Caki2 (cell line): ENCODE results near the gene PDE1A. TPM values are rescaled to one million over a fixed set of nuclear protein-coding genes. Genes with fewer than 3 reads are reported as not detected.
A peak's percentile ranks its signal among the peaks of the same experiment; 100 is the strongest.

Experiments used
- DNase-seq: peaks from one replicate; pipeline ENCODE4 v3.0.0-alpha.2; 2015; ENCODE audit warnings: low read depth
- in situ Hi-C: cut with HindIII; loops from 2 replicates; pipeline ENCODE4 v1.10.0; 2016; ENCODE audit warnings: low sequenced_read_pairs, low pct_unique_long_range_greater_than_20kb, mixed read lengths
- total RNA-seq: library from RNA; depleted of rRNA; stranded (reverse); fragments of >200 nt; shearing (Covaris generic); gene quantifications from 2 replicates; pipeline ENCODE4 v1.2.3, GENCODE V29; 2014; ENCODE audit warnings: low replicate concordance

The PDE1A gene
- total RNA-seq, 1 experiment from 2014 or later = not detected

DNA sequence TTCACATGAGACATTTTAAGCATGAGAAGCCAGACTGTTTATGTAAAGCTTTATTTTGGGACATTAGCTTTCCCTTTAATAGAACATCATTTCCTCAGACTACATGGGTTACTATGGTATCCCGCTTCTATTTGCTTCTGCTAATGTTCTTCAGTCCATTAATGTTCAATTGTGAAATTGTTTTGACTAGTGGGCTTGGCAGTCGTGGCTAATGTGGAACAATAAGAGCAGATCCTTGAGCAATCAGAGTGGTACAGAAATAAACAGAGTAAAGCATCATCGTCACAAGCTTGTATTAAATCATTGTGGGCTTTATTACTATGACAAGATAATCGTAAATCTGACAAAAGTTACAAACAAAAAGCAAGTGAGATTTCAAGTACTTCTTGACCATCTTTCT, 60.2 kb downstream of the PDE1A start:
- peak; percentile 37 for DNase-seq
- in situ Hi-C loops = no loop called here

GRCh38 chr2:182365855-182366254, 61.0 kb downstream of the PDE1A start:
- in situ Hi-C loops = no loop called here
- DNase-seq = no peak

DNA sequence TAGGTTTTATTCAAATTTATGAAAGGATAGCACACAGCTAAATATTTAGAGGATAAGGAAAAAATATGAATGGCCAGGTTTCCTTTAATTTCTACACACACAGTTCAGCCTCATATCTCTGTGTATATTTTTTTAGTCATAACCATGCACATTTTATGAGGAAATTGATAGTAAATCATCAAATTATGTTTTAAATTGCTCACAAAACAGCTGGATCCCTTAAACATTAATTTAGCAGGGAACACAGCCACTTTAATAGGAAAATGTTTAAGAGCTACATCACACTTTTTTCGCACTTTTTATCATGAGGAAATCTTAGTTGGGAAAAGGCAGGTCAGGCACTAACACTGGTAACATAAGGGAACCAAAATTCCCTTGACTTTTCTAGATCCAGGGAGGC, 65.4 kb downstream of the PDE1A start:
- in situ Hi-C loops = no loop called here
- no peak for DNase-seq

GRCh38 chr2:182360663-182361260, 66.1 kb downstream of the PDE1A start:
- in situ Hi-C loops = no loop called here
- DNase-seq = no peak

DNA sequence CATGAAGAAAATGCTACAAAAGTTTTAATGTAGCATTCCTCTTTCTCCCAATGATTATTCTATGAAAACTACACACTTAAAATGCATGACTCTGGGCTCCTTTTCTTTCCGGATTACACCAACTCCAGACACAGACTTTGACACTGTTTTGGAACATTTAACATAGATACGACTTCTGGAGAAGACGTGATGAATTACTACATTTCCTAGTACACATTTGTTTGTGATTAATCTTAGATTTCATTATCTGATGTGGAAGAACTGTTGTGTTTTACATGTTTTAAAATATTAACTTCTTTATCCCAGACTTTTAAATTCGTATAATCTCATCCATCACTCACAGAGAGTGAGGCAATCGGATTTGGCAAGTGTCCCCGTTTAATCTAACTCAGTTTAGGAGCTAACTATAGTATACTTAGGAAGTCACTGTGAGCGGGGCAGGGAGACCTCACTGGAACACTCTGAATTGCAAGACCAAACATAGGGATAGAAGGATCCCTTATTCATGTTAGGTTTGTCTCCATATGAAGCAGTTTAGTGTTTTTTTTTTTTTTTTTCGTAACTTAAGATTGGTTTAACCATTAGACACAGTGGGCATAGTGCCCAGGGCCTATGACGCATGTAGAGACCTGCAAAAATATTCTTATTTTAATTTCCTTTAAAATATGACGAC, 66.7 kb downstream of the PDE1A start:
- in situ Hi-C loops = no loop called here

DNA sequence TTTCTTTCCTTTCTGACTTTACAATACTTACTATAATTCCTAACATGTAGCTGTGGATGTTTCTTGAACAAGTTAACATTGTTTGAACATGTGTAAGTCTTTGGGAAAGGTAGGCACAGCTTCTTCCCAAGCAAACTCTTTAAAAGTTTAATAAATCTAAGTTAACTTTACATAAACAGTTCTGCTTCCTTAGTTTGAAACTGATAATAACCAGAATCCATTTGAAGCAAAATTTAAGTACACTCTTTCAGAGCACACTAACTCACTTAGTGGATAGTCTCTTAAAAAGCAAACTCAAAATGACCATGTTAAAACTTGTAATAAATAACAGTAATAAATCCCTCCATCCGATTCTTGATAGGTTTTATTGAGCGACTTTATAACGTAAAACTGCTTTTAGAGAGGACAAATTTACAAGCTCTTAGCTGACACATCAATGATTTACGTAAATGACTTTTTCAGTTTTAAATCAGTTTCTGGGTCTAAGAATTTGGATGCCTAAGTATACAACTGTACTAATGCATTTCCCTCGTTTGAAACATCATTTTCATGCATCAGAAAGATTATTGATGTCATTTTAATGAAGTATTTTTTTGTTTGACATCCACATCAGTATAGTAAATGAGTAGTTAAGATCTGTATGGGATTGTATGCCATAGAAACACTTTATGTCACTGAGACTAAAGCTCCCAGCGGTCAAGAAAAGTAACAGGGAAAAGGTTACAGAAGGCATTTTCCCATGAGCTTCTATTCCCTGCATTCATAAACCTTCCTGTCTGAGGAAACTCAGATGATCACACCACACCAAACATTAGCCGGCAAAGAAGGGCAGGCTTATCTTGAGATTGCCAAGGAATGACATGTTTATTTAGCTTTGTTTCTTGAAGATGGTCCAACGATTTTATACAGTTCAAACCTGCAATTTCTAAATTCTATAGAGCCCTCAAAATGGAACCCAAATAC, 67.5 kb downstream of the PDE1A start:
- no peak for DNase-seq
- in situ Hi-C loops = no loop called here

More for the DNA sequence above, 66.7 kb downstream of the PDE1A start:
- DNase-seq = peak; percentile 12

GRCh38 chr2:182358601-182359000, 68.2 kb downstream of the PDE1A start:
- no peak for DNase-seq
- in situ Hi-C loops = no loop called here

DNA sequence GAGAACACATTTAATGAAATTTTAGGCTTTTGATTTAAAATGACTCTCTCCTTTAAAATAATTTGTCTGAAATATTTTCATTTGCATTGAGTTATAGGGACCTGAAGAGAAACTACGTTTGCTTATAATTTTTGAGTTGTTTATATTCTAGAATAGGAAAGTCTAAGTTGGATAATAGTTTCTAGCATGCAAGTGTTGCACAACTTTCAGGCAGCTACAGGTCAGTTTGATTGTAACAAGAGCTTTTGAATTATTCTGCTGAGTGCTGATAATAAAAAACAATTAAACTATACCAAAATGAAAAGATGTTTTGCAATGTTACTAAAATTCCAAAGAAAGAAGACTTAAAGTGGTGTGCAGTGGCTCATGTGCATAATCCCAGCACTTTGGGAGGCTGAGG, 71.0 kb downstream of the PDE1A start:
- in situ Hi-C loops = no loop called here
- DNase-seq = no peak

DNA sequence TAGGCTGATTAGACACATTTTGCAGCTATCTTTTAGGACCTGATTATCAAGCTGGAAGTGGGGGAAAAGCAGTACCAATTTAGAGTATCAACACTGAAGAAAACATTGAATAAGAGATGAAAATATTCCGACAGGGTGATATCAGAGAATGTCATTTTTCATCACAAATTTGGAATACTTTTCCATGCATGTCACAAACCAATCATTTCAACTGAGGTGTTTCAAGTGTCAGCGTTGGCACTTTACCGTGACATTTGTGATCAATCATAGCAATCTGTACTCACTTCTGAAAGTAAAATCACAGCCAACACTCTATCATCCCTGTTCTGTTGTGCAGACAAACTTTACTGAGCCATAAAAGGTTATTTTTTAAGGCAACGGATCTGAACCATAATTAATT, 75.4 kb downstream of the PDE1A start:
- in situ Hi-C loops = no loop called here
- DNase-seq = no peak

DNA sequence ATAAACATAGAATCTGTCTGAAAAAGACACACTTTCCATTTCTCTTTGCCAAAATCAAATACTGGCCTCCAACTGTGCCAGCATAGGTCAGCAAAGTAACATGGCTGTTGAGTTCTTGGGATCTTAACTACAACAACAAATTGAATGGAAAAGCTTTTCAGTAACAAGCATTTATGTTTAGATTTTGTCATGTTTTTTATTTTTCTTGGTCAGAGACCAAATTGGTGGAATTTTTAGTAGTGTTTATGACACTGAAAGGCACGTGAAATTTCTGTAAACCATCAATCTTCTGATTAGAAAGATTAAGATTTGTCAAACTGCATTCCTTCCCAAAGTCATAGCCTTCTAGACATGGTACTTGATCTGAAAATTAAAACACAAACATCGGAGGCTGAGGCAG, 77.6 kb downstream of the PDE1A start:
- in situ Hi-C loops = no loop called here
- no peak for DNase-seq

- DNase-seq = no peak
- in situ Hi-C loops = no loop called here
These were observed 81.5 kb downstream of the PDE1A start for GRCh38 chr2:182345384-182345783.

GRCh38 chr2:182330451-182331305, 96.2 kb downstream of the PDE1A start:
- in situ Hi-C loops = no loop called here
- DNase-seq = peak; percentile 6

DNA sequence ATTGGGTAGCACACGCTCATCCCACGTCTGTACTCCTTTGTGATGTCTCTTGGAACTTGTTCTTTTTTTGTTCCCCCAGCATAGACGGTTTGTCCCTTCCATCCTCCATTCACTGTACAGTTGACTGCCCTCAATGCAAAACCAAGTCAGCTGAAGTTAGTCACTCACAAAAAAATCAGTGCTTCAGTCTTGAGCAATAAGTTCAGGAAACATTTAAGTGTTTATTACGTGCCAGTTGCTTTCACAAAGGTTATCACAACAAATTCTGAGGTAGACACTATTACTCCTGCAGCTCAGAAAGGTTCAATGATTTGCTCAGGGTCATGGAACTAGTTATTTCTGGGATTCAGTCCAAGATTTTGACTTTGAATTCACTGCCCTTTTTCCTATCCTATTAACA, 102.2 kb downstream of the PDE1A start:
- in situ Hi-C loops = no loop called here
- peak; percentile 92 for DNase-seq

- in situ Hi-C loops = no loop called here
- no peak for DNase-seq
These were observed 105.7 kb downstream of the PDE1A start for GRCh38 chr2:182321096-182321495.

DNA sequence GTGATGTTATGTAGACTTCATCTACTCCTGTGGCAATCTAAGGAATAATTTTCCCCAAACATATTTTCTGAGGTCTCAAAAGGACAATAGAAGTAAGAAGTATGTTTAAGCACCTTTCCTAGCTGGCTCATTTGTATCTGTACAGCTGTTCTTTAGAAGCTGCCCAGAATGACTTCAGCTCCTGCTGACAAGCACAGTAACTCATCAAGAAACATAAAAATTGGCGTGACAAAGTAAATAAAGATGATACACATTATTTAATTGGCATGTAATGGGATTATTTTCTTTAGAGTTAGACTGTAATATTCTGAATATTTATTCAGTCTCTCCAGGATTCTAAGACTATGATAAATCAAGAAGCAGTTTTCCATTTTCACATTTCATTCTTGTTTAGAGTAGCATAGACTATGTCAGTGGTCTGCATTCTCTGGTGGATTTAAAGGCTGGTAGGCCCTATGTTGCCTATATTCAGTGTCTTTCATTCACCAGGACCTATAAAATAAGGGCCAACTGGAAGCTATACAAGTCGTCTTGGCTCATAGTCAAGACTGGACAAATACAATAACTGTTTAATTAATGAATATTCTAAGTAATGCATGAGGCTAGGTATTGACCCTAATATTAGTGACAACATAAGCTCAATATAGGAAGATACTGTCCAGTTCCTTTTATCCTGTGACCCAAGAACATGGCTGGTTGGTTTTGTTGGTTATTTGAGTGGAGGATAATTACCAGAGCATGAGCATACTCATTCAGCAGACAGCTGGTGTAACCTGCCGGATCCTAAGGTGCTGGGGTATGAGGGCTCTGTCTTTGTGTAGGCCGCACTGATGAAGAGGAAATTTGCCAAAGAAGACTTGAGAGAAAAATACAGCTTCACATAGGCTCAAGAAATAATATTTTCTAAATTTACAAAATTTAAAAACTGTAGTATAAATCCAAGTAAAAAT, 107.0 kb downstream of the PDE1A start:
- in situ Hi-C loops = no loop called here
- DNase-seq = no peak

DNA sequence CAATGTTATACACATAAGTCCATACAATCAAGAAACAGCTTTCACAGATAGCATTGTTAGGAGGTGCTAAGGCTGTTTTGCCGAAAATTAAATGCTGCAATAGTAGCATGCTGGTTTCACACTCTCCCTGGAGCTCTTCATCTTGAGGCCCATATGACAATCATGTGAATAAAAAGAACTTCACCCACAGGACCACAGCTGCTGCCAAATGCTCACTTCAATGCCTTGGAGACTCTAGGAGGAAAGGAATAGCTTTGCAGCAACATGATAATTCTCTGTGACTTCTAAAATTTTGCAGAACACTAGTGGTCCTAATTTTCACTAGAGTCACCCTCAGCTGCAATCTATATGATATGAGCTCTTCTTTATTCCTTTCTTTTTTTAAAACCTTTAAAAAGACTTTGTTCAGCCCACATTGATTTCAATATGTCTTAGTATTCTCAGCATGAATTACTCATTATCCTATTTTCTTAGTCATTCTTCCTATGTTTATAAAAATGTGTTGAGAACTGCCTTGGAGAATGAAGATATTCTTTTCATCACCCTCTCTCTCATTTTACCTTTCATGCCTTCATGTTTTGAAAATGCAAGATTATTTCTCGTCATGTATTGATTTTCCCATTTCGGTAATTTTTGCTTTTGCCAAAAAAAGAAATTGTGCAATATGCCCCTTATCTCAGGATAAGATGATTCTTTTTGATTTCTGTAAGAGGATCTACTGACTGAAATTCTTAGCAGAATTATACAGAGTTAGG, 108.2 kb downstream of the PDE1A start:
- no peak for DNase-seq
- in situ Hi-C loops = no loop called here

DNA sequence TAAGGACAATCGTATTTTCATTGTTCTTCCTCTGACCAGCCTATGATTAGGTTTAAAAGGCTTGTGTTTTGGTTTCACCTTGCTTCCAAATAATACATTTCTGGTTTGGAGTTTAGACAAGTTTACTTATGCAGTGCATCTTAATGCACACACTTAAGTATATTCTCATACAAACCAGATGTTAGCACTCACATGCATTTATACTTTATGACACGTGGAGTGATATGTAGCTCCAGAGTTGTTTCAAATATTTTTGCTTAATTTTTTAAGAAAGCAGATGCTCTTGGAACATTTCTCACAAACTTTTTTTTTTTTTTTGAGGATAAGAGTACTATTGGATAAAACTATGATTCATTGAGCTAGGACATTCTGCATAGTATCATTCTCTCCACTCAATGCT, 109.9 kb downstream of the PDE1A start:
- no peak for DNase-seq
- in situ Hi-C loops = no loop called here
